ENCODE data around the gene EVL.

The EVL gene

DNA sequence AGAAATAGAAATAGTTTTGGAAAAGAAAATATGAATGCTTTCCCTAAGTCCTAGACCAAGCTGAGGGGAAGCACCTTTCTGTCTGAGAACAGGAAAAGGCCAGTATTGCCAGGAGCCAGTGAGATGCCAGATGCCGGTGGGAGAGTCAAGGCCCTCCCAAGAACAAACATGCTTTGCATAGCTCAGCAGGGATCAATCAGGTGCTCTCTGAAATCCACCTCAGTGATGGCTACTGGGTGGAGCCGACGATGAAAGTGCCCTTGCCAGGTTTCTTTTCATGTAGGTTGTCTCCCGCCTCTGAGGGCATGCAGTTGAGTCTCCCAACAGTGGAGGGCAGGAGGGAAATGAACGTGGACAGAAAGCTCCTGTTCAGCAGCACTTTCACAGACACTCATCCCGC lies 66.0 kb downstream of the EVL start:
- DNase-seq (ENCODE audit: low spot score) = no peak

DNA sequence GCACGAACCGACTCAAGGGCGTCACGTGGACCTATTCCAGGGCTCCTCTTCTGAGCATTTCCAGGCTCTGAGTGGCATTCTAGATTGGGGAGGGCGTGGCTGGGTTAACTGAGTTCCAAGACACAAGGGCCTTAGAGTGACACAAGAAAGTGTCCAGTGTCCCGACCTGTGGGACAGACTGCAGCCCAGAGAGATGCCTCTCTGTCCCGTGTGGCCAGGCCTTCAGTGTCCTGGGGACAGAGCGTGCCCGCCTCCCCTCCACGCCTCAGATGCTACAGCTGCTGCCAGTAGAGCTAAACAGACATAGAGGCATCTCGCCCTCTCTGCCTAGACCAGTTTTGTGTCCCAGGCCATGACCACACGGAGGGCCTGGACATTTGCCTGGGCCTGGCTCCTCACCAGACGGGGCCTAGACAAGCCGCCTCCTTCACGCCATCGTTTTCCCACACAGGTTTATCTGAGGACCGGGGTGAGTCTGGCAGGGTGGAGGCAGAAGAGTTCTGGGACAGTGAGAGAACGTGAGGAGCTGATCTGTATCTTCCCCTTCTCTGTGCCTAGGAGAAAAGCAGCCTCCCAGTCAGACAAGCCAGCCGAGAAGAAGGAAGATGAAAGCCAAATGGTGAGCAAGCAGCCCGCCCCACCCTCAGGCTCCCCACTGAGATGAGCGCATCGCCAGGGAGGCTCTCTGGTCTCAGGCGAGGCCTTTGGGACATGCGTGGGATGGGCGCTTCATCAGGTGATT lies 67.1 kb downstream of the EVL start:
- DNase-seq (ENCODE audit: low spot score) = peak; percentile 73

DNA sequence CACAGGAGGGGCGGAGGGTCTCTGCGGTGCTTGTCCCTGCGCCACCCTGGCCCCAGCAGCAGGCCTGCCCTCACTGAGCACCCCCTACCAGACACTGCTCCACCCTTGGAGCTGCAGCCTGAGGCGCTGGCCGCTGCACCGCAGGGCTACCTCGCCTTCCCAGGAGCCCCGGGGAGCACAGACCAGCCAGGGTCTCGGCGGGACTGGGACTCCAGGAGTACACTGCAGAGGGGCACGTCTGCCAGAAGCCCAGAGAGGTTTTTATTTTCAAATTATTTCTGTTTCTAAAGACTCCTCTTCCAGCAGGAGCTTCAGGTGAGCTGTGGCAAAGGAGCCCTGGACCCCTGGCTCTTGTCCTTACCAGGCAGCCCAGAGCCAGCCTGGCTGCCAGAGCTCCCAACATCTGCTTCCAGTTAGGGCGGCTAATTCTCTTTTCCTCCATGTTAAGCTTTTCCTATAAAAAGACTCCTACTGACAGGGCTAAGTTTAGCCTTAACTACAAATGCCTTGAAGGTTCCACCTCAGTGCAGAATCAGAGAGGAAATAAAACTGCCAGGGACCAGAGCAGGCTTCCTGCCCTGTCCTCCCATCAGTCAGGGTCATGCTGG lies 67.8 kb downstream of the EVL start:
- DNase-seq (ENCODE audit: low spot score) = no peak

DNA sequence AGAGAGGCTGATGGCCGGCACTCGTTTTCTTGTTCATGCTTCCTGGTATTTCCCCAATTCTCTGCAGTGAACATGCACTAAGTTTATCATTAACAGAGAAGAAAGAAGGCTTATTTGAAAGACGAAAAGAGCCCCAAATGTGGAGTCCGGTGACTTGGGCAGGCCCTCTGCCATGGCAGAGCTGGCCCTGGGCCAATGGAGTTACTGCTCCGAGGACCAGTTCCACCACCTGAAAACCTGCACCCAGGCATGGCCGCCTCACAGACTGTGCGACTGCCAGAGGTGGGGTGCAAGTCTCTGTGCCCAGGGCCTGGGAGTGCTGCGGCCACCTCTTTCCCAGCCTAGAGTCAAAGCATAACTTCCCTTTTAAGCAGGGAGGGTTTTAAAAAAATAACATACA lies 69.4 kb downstream of the EVL start:
- DNase-seq (ENCODE audit: low spot score) = no peak

DNA sequence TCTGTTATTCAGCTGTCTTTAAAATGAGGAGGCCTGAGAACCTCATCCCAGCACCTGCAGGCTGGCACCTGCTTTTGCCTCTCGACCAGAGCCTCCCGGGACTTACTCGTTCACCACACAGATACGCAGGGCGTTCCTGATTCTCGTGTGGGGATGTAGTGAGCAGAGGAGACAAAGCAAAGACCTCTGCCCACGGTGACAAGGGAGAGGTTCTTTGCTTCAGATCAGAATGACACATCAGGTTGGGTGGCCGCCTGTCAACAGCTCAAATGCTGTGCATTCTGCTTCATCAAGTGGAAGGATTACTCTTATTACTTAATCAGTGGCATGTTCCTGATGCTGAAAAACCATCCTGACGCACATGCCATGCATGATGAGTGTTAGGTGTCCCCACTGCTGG lies 69.9 kb downstream of the EVL start:
- no peak for DNase-seq (ENCODE audit: low spot score)

DNA sequence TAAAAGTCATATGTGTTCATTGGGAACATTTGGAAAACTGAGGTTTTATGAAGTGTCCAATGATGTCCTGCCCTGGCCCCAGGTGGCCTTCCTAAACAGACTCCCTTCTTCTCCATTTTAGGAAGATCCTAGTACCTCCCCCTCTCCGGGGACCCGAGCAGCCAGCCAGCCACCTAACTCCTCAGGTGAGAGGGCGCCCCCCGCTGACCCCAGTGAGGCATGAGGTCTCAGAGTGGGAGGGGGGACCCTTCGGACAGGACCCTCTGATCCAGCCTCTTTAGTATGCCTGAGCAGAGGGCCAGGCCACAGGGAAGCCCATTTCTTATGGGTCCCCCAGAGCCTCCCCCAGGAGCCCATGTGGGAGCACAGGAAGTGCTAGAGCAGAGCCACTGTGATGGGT lies 70.6 kb downstream of the EVL start:
- no peak for DNase-seq (ENCODE audit: low spot score)

DNA sequence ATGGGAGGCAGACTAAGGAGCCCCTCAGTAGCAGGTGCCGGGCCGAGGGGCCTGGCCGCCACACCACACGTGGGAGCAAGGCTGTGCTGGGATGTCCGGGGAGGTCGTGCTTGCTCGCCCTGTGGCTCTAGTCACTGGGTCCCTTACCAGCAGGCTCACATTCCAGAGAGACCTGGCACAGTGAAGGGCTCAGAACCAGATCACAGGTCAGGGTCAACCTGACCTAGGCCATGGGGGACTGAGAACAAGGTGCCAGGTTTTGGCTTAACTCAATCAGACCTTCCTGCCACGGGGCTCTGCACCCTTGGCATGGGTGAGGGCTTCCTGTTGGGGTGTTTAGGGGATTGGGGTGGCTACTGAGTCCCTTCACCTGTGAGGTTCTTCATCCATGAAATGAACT lies 72.0 kb downstream of the EVL start:
- DNase-seq (ENCODE audit: low spot score) = no peak

DNA sequence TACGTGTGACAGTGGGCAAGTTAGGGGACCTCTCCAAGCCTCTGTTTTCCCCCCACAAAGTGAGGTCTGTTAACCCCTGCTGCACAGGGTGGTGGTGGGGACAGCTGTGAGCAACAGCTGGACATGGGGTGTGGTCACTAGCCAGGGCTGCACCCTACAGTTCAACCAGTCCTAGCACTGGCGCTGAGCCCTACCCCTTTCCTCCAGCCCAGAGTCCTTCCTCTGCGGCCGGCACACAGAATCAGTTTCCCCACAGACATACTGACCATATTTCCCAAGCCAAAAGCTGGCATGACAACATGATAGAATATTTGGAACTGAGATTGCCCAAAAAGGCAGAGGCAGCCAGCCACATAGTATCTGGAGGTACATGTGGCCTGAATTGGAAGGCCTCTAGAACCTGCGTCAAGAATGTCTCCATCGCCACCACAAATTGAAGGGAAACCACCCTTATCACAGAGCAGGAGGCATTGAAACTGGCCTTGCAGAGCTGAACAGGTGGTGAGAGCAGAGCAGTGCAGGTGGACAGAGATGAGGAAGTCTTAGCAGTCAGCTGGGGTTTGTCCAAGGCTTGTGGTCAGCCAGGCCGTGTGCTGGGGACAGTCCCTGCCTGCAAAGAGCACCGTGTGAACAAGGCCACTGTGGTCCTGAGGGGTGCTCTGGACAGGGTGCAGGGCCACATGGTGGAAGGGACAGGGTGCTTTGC lies 73.0 kb downstream of the EVL start:
- no peak for DNase-seq (ENCODE audit: low spot score)

DNA sequence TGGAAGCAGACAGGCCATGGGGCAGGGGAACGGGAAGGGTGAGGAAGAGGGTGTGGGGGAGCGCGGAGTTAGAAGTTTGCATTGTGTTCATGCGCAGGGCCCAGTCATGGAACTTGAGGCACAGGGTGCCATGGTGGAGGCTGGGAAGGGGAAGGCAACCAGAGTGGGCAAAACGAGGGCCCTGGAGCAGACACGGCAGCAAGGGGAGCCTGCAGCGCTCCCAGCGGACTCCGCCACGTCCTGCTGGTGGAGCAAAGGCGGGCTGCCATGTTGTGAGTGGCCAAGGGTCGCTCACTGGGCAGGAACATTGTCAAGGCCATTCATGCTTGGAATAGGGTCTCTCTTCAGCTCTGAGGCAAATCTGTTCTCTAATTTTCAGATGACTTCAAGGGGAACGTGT lies 73.7 kb downstream of the EVL start:
- DNase-seq (ENCODE audit: low spot score) = no peak

DNA sequence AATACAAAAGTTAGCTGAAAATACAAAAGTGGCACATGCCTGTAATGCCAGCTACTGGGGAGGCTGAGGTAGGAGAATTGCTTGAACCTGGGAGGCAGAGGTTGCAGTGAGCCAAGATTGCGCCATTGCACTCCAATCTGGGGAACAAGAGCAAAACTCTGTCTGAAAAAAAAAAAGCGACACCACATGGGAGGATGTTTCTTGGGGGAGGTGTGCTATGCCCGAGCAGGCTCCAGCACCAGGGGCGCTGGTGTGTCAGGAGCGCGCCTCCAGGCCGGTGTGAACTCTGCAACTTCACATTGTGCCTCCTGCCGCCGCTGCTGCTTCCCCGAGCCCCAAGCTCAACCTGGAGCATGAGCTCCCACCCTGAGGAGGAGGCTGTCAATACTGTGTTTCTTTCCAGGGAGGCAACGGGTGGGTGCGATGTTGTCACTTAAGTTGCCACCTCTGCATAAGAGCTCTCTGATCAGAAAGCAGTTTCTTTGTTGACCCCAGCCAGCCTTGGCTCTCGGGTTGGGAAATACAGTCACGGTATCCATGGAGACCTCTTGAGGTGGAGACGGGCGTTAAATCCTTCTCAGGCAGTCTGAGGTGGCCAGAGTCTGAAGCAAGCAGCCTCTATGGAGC lies 75.3 kb downstream of the EVL start:
- DNase-seq (ENCODE audit: low spot score) = peak; percentile 52

DNA sequence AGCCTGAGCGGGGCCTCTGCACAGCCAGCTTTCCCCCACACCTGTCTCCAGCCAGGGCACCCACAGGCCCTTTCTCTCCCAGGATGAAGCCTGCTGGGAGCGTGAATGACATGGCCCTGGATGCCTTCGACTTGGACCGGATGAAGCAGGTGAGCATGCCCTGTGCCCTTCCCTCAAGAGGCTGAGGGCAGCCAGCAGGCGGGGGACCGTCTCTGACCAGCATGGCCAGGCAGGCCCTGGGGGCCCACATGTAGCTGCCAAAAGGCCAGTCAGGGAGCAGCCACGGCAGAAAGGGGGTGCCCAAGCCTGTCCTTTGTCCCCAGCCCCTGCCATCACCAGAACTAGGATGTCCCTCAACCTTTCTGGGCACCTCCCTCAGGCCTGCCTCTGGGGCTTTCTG lies 75.9 kb downstream of the EVL start:
- DNase-seq (ENCODE audit: low spot score) = no peak

DNA sequence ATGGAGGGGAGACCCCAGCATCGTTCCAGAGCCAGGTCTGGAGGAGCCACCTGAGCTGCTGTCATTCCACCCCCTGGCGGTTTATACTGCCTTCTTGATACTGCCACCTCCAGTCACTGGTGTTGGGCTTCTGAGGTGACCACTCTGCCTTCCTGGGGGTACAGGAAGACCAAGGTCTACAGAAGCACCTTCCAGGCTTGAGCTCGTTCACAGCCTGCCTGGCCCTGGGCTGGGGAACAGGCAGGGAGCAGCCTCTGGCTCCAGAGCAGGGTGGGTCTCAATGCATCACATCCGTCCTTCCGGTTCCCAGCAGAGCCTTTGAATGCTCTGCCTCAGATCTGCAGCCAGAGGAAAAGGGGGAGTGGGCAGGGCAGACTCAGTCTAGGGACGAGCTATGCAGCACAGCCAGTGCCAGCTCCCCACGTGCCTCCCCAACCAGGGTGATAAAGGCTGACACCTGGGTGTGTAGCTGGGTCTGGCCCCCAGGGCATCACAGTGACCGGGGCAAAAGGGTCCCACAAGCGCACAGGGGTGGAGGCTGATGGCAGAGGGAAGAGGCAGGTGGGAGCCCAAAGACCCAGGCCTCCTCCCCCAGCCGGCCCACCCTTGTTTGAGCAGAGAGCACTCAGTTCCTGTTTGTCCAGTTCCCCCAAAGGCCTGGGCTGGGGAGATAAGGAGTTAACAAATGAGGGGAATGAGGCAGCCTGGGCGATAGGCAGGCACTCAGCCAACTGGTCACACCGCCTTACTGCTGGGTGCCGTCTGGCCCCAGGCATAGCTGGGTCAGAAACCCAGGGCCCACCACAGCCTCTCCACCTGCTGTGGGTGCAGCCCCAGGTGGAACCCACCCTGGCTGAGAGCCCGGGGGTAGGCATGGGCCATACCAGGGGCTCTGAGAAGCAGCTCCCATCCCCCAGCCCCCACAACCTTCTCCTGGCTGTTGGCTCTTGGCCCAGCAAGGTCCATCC lies 77.1 kb downstream of the EVL start:
- peak; percentile 90 for DNase-seq (ENCODE audit: low spot score)

DNA sequence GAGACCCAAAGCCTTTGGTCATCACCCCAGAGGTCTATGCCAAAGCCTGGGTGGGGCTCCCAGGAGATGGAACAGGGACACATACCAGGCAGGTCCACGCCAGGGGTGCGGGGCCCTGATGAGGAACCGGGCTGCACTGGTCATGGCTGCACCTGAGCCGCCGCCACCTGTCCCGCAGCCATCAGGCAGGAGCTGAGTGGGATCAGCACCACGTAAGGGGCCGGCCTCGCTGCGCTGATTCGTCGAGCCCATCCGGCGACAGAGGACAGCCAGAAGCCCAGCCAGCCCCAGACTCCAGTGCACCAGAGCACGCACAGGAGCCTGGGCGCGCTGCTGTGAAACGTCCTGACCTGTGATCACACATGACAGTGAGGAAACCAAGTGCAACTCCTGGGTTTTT lies 78.3 kb downstream of the EVL start:
- DNase-seq (ENCODE audit: low spot score) = no peak

DNA sequence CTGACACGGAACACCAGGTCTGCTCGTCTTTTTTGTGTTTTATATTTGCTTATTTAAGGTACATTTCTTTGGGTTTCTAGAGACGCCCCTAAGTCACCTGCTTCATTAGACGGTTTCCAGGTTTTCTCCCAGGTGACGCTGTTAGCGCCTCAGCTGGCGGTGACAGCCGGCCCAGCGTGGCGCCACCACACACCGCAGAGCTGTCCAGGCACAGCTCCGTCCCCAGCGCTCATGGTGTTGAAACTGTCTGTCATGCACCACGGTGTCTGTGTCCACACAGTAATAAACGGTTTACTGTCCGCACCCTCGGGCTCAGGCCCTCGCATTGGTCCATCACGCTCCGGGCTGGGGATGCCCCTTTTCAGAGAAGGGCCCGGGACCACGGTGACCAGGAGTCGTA lies 78.7 kb downstream of the EVL start:
- no peak for DNase-seq (ENCODE audit: low spot score)

DNA sequence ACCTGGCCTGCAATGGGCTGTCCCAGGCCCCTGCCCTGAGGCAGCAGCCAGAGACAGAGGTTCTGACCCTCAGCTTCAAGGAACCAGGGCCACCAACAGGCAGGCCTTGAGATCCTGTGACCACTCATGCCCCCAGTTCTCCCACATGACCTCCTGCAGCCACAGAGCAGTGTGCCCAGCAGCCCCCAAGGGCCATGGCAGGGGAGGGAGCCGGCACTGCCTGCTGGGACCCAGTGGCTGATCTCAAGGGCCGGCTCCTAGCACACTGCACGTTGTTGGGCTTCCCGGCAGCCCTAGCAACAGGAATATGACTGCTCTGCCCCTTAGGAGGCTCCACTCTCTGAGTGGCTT lies 79.4 kb downstream of the EVL start:
- no peak for DNase-seq (ENCODE audit: low spot score)

DNA sequence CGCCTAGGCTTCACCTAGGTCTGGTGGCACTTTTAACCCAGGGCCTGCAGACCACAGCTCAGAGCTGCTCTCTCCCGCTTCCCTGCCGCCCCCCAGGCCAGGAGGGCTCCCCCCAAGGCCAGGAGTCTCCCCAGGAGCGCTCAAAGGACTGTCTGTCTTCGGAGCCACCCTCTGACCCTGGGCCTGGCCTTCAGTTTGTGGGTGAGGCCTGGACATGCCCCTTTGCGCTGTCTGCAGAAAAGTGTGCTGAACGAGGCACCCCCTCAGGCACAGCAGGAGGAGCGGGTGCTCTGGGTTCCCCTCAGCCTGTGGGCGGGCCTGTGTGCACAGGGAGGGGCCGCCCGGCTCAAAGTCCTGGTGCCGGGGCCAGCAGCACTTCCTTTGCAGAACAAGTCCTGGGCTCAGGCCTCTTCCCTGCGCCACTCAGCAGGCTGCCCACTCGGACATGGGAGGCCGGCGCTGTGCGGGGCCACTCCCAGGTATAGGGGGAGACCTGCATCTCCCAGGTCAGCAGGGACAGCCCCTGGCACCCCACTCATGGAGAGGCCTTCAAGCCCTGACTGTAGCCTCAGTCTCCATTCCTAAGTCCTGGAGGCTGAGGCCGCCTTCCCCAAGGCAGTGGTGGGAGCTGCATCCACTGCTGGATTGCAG lies 79.9 kb downstream of the EVL start:
- no peak for DNase-seq (ENCODE audit: low spot score)

DNA sequence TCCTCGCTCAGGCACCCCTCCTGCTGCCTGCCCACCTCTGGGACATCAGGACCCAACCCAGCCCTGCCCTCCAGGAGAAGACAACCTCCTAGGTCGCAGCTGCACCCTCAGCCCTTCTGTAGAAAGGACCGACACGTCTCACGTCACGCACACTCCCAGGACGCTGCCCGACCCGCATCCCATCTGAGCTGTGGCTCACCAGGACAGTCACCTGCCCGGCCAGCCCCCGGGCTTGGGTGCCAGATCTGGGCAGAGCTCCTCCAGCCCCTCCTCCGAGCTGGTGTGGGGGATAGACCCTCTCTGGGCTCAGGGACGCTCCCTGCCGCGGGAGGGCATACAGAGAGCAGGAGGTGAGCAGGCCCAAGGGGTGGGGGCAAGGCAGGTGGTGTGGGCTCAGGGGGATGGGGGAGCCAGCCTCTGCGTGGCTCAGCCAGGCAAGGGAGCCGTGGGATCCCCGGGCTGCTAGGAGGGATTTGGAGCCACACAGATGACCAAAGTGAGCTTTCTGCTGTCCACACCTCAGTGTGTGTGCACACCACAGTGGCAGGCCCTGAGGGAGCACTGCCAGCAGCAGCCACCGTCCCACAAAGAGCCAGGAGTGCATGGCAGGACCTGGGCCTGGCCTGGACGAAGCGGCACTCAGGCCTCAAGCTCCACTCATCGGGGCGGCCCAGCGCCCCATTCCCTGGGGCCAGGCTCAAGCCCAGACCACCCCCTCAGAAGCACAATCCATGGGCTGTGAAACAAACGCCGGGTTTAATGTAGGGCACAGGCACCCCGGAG lies 80.7 kb downstream of the EVL start:
- DNase-seq (ENCODE audit: low spot score) = no peak

DNA sequence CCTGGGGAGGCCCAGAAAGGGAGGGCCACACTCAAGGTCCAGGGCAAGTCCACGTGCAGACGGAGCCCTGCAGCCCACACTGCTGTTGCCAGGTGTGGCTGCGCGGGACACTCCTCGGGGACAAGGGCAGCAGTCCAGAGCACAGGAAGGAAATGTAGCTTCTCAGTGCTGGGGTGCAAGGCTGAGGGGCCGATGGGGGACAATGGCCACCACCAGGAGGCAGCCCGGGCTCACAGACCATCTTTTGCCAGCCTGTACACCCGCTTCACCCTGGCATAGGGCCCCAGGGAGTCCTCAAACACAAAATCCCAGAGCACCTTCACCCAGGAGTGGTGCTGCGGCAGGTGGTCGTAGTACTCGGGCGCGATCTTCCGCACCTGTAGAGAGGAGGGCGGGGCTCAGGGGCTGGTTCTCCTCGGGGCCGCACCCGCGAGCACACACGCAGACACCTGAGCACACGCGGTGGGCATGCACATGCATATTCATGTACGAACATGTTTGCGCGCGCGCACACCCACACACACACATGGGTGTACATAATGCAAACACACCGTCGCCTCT lies 81.4 kb downstream of the EVL start:
- DNase-seq (ENCODE audit: low spot score) = no peak

DNA sequence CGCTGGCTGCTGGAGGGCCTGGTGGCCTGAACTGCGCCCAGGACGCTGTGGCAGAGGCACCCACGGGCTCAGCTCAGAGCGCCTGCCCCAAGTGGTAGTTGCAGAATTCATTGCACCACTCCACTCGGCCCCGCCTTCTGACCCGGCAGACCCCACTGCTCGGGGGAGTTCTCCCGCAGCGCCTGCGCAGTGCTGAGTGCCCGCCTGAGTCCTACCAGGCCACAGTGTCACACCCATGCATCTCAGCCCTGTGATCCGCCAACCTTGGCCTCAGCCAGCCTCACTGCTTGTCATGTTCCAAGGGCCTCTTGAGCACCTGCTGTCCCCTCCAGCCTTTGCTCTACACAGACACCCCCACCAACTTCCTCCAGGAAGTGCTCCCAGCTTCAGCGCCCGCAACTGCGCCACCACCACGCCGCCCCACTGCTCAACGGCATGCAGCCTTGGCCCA lies 82.0 kb downstream of the EVL start:
- DNase-seq (ENCODE audit: low spot score) = no peak

Data from hematopoietic multipotent progenitor cell treated with erythropoietin and hydrocortisone succinate and interleukin-3 and kit ligand, for 15 days (in vitro differentiated cells).